ENCODE data around the gene SPRED2. TPM values are rescaled to one million over a fixed set of nuclear protein-coding genes. Genes with fewer than 3 reads are reported as not detected.

SPRED2 gene
- total RNA-seq, 4 donors from 2014 or later = 15.6 to 63.0 (median 44.8) TPM

DNA sequence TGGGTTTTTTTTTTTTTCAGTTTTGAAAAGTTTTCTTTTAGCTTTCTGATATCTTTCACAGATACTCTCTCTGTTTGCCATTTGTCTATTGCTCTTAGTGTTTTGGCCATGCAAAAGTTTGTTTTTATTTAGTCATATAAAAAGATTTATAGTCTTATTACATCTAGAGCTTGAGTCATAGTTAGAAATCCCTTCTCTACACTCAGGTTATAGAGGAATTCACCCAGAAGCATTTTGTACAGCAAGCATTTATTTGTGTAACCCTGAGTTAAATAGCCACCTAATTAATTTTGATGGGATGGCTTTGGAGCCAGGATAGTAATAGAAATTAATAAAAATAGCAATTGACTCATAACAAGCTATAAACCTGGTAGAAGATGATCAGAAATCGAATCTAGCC is 169.1 kb downstream of the SPRED2 start:
- no peak for DNase-seq
- H3K27ac ChIP-seq = no peak overlapping the region
- intact Hi-C loops (cut with DNase I; ENCODE audit: low total_unique reads) = no loop called here
- H3K27me3 ChIP-seq = no peaks in the 10 kb centered on the region
- no peaks in the 10 kb centered on the region for H3K36me3 ChIP-seq
- H3K9me3 ChIP-seq = no peaks in the 10 kb centered on the region
- no peaks in the 10 kb centered on the region for H3K4me1 ChIP-seq
- TF ChIP-seq, protein P1, sequence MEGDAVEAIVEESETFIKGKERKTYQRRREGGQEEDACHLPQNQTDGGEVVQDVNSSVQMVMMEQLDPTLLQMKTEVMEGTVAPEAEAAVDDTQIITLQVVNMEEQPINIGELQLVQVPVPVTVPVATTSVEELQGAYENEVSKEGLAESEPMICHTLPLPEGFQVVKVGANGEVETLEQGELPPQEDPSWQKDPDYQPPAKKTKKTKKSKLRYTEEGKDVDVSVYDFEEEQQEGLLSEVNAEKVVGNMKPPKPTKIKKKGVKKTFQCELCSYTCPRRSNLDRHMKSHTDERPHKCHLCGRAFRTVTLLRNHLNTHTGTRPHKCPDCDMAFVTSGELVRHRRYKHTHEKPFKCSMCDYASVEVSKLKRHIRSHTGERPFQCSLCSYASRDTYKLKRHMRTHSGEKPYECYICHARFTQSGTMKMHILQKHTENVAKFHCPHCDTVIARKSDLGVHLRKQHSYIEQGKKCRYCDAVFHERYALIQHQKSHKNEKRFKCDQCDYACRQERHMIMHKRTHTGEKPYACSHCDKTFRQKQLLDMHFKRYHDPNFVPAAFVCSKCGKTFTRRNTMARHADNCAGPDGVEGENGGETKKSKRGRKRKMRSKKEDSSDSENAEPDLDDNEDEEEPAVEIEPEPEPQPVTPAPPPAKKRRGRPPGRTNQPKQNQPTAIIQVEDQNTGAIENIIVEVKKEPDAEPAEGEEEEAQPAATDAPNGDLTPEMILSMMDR (IDR thresholded peaks at IDR 0.05) = no peak
- no peak for TF ChIP-seq POLR2A (IDR thresholded peaks at IDR 0.05)
- no peak overlapping the region for H3K4me3 ChIP-seq

DNA sequence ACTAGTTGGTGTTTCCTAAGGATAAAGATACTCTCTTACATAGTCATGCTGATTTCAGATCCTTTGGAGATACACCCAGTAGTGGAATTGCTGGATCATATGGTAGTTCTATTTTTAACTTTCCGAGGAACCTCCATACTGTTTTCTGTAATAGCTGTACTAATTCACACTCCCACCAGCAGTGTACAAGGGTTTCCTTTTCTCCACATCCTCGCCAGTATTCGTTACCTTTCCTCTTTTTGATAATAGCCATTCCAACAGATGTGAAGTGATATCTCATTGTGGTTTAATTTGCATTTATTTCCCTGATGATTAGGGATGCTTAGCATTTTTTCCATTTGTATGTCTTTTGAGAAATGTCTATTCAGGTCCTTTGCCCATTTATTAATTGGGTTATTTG is 170.7 kb downstream of the SPRED2 start:
- DNase-seq = no peak
- no peaks in the 10 kb centered on the region for H3K27me3 ChIP-seq
- TF ChIP-seq, protein P1 (IDR thresholded peaks at IDR 0.05) = no peak
- no peak for TF ChIP-seq POLR2A (IDR thresholded peaks at IDR 0.05)
- no peaks in the 10 kb centered on the region for H3K9me3 ChIP-seq
- no peaks in the 10 kb centered on the region for H3K36me3 ChIP-seq
- no peak overlapping the region for H3K4me3 ChIP-seq
- H3K4me1 ChIP-seq = no peaks in the 10 kb centered on the region
- intact Hi-C loops (cut with DNase I; ENCODE audit: low total_unique reads) = no loop called here
- H3K27ac ChIP-seq = no peak overlapping the region

Other genes starting within 250 kb of the SPRED2 start
- 100 to 1,000 TPM in 2 of 4 donors, 10 to 100 TPM in 2; 38.7 to 157 (median 118) TPM for gene ACTR2, start 204.8 kb downstream of the SPRED2 start, total RNA-seq

Measured in uterus (tissue), 4 donors.